NCI-H82 (cell line): ENCODE results near the gene MAGOHB.
"Not testable (repeated sequence)": the region's sequence is repeated elsewhere in the genome, so short reads cannot be mapped to it uniquely, and the experiment has no call there.

Experiments
- DNase-seq: peaks from one replicate; lab custom pipeline; 2025; lab: John Stamatoyannopoulos, UW

Gene MAGOHB

GRCh38 chr12:10613349-10614055 is at the start of gene MAGOHB:
Gene MAGOHB, minus strand, starts transcription at chr12:10613609. Its CDS starts 77 bp downstream, at chr12:10613532.
- DNase-seq = peak; percentile 96

GRCh38 chr12:10661338-10661737 is 47.9 kb upstream of the MAGOHB start:
- DNase-seq = no peak

- no peak for DNase-seq
Observed at GRCh38 chr12:10654003-10654402, 40.6 kb upstream of the MAGOHB start.

- no peak for DNase-seq
Observed at GRCh38 chr12:10652192-10652591, 38.8 kb upstream of the MAGOHB start.

GRCh38 chr12:10646576-10646975 is 33.2 kb upstream of the MAGOHB start:
- not testable (repeated sequence) for DNase-seq

GRCh38 chr12:10645910-10646309 is 32.5 kb upstream of the MAGOHB start:
- no peak for DNase-seq

- no peak for DNase-seq
Observed at GRCh38 chr12:10641735-10642500, 28.5 kb upstream of the MAGOHB start.

- DNase-seq = no peak
Observed at GRCh38 chr12:10638728-10639127, 25.3 kb upstream of the MAGOHB start.

GRCh38 chr12:10636611-10637010 is 23.2 kb upstream of the MAGOHB start:
- no peak for DNase-seq

- no peak for DNase-seq
Observed at GRCh38 chr12:10636124-10636523, 22.7 kb upstream of the MAGOHB start.

- no peak for DNase-seq
Observed at GRCh38 chr12:10635306-10635705, 21.9 kb upstream of the MAGOHB start.

- no peak for DNase-seq
Observed at GRCh38 chr12:10634427-10634826, 21.0 kb upstream of the MAGOHB start.

GRCh38 chr12:10633541-10633940 is 20.1 kb upstream of the MAGOHB start:
- DNase-seq = no peak

GRCh38 chr12:10632226-10632625 is 18.8 kb upstream of the MAGOHB start:
- no peak for DNase-seq

- peak; percentile 72 for DNase-seq
Observed at GRCh38 chr12:10624605-10625004, 11.2 kb upstream of the MAGOHB start.

- no peak for DNase-seq
Observed at GRCh38 chr12:10623131-10623530, 9.7 kb upstream of the MAGOHB start.

GRCh38 chr12:10621278-10621677 is 7.9 kb upstream of the MAGOHB start:
- DNase-seq = no peak

GRCh38 chr12:10620078-10620779 is 6.8 kb upstream of the MAGOHB start:
- no peak for DNase-seq

- DNase-seq = no peak
Observed at GRCh38 chr12:10618338-10618987, 5.1 kb upstream of the MAGOHB start.

GRCh38 chr12:10617863-10618262 is 4.5 kb upstream of the MAGOHB start:
- DNase-seq = no peak

- no peak for DNase-seq
Observed at GRCh38 chr12:10615532-10615931, 2.1 kb upstream of the MAGOHB start.

- DNase-seq = no peak
Observed at GRCh38 chr12:10614056-10614370, 604 bp upstream of the MAGOHB start.

GRCh38 chr12:10612984-10613348 is 443 bp downstream of the MAGOHB start:
- DNase-seq = no peak
